Keratinocyte (primary cell): ENCODE measurements around the gene FGF1. TPM values are rescaled to one million over a fixed set of nuclear protein-coding genes. Genes with fewer than 3 reads are reported as not detected.

Experiments
- DNase-seq: peaks from one replicate; pipeline ENCODE4 v3.0.0-alpha.2; 2011; ENCODE audit warnings: low read depth, missing footprints, low spot score
- FAIRE-seq: peaks from 2 replicates; lab custom pipeline; 2011; peaks lifted over from hg19 to GRCh38; lab: Jason Lieb, UNC
- H2AFZ ChIP-seq: 2 replicates; pipeline ENCODE4 v1.6.0; 2012; ENCODE audit warnings: low read length, control low read depth, inconsistent platforms; ENCODE audit not compliant: control insufficient read depth
- H3K27ac ChIP-seq: 2 replicates; pipeline ENCODE4 v1.5.1; 2011; ENCODE audit warnings: low read length; ENCODE audit not compliant: control insufficient read depth, insufficient read depth
- H3K27me3 ChIP-seq: 3 replicates; pipeline ENCODE4 v1.6.0; 2011; ENCODE audit warnings: low read length; ENCODE audit not compliant: control insufficient read depth, insufficient read depth; ENCODE audit errors: extremely low read depth
- H3K36me3 ChIP-seq, 2 experiments: 2 replicates in 1 of 2; 3 replicates in 1 of 2; pipeline ENCODE4 v1.5.1; 2011; ENCODE audit warnings: low read length in 2 of 2, mild to moderate bottlenecking in 1 of 2; ENCODE audit not compliant: control insufficient read depth in 2 of 2, insufficient read depth in 2 of 2; ENCODE audit errors: extremely low read depth in 1 of 2
- H3K4me1 ChIP-seq: 3 replicates; pipeline ENCODE4 v1.5.1; 2011; ENCODE audit warnings: low read length; ENCODE audit not compliant: control insufficient read depth, insufficient read depth; ENCODE audit errors: extremely low read depth
- H3K4me2 ChIP-seq: 3 replicates; pipeline ENCODE4 v1.6.0; 2011; ENCODE audit warnings: low read depth, low read length; ENCODE audit not compliant: control insufficient read depth, insufficient read depth; ENCODE audit errors: extremely low read depth
- H3K4me3 ChIP-seq, 3 experiments: fragments of 200-600 bp in 1 of 3; sonication (generic) in 1 of 3; 2 replicates in 2 of 3; 3 replicates in 1 of 3; pipeline ENCODE4 v1.5.1; 2011 to 2016; ENCODE audit warnings: low read length in 3 of 3, mild to moderate bottlenecking in 3 of 3, control low read depth in 2 of 3, inconsistent platforms in 1 of 3, low read depth in 1 of 3, mixed read lengths in 1 of 3, mixed run types in 1 of 3, moderate library complexity in 1 of 3; ENCODE audit not compliant: control insufficient read depth in 2 of 3, insufficient read depth in 2 of 3; ENCODE audit errors: extremely low read depth in 1 of 3
- H3K79me2 ChIP-seq: 2 replicates; pipeline ENCODE4 v1.6.0; 2012; ENCODE audit warnings: low read length; ENCODE audit not compliant: control insufficient read depth, insufficient read depth
- H3K9ac ChIP-seq: 3 replicates; pipeline ENCODE4 v1.6.0; 2011; ENCODE audit warnings: low read length; ENCODE audit not compliant: control insufficient read depth, insufficient read depth; ENCODE audit errors: extremely low read depth
- H3K9me1 ChIP-seq: 3 replicates; pipeline ENCODE4 v1.6.0; 2011; ENCODE audit warnings: low read length; ENCODE audit not compliant: control insufficient read depth, insufficient read depth; ENCODE audit errors: extremely low read depth
- H3K9me3 ChIP-seq: 2 replicates; pipeline ENCODE4 v1.5.1; 2012; ENCODE audit warnings: low read depth, low read length; ENCODE audit not compliant: control insufficient read depth
- H4K20me1 ChIP-seq: 3 replicates; pipeline ENCODE4 v1.6.0; 2011; ENCODE audit warnings: low read length; ENCODE audit not compliant: control insufficient read depth, insufficient read depth; ENCODE audit errors: extremely low read depth
- EZH2 ChIP-seq: IDR thresholded peaks from one replicate; pipeline ENCODE4 v1.6.1; 2012; ENCODE audit warnings: inconsistent platforms, mild to moderate bottlenecking, low read length, moderate library complexity
- dilution Hi-C: fragments of 300-500 bp; cut with MboI; formaldehyde crosslinking; loops from one replicate; pipeline ENCODE4 v1.7.0; 2020; ENCODE audit warnings: low sequenced_read_pairs; ENCODE audit not compliant: extremely low pct_ligation_motif_present
- polyA plus RNA-seq, 5 experiments: library from polyadenylated mRNA; depleted of rRNA in 3 of 5; stranded (reverse) in 3 of 5; stranded (forward) in 1 of 5; unstranded in 1 of 5; fragments of >200 nt; gene quantifications; 1 replicate in 1 of 5; 2 replicates in 3 of 5; 3 replicates in 1 of 5; pipeline versions ENCODE4 v1.2.1 to v1.2.3, GENCODE V29; 2011 to 2012; ENCODE audit warnings: missing spikeins in 2 of 5, low read depth in 1 of 5, low replicate concordance in 1 of 5
- TF ChIP-seq, protein P1 (sequence below), 3 experiments: IDR thresholded peaks in 1 of 3; conservative IDR thresholded peaks in 1 of 3; optimal IDR thresholded peaks in 1 of 3; 2 replicates in 2 of 3; 3 replicates in 1 of 3; pipeline versions ENCODE3 to v1.5.1; 2011; ENCODE audit warnings: low read length in 3 of 3, mild to moderate bottlenecking in 3 of 3, moderate library complexity in 2 of 3, control low read depth in 1 of 3, inconsistent platforms in 1 of 3; ENCODE audit not compliant: insufficient read depth in 2 of 3; ENCODE audit errors: extremely low read depth in 1 of 3

FGF1 gene
- polyA plus RNA-seq, 1 donor (not counting 4 experiments of a cell fraction or from before 2014, with no cell fraction given), result 2.4 TPM

DNA sequence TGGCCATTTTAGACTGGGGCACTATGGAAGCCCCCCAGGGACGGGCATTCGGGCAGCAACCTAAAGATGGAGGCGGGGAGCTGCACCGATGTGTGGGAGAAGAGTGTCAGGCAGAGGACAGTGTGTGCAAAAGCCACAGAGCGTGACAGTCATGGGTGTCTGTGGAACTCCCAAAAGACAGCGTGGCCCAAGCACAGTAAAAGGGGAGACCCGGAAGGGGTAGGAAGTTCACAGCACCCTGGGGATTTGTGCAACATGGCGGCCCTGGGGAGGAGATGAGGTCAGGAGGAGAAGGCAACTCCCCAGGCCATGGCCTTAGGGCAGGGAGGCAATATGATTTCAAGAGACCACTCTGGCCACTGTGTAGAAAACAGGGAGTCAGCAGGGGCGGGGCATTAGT, 38.9 kb upstream of the FGF1 start:
- TF ChIP-seq, protein P1, sequence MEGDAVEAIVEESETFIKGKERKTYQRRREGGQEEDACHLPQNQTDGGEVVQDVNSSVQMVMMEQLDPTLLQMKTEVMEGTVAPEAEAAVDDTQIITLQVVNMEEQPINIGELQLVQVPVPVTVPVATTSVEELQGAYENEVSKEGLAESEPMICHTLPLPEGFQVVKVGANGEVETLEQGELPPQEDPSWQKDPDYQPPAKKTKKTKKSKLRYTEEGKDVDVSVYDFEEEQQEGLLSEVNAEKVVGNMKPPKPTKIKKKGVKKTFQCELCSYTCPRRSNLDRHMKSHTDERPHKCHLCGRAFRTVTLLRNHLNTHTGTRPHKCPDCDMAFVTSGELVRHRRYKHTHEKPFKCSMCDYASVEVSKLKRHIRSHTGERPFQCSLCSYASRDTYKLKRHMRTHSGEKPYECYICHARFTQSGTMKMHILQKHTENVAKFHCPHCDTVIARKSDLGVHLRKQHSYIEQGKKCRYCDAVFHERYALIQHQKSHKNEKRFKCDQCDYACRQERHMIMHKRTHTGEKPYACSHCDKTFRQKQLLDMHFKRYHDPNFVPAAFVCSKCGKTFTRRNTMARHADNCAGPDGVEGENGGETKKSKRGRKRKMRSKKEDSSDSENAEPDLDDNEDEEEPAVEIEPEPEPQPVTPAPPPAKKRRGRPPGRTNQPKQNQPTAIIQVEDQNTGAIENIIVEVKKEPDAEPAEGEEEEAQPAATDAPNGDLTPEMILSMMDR (optimal IDR thresholded peaks at IDR 0.05 in 1 of 3, IDR thresholded peaks at IDR 0.05 in 1 of 3, conservative IDR thresholded peaks at IDR 0.05 in 1 of 3; ENCODE audit: extremely low read depth in 1 of 3, insufficient read depth in 2 of 3, low read length in 3 of 3), result no peak
- no peak for TF ChIP-seq EZH2
- Histone ChIP-seq H3K4me3 (no peak overlapping the region), H2AFZ (no peak overlapping the region), H3K4me1 (peaks cover 43% of the 10 kb centered on the region), H3K9me3 (no peaks in the 10 kb centered on the region), H3K9ac (no peak overlapping the region), H3K27ac (peak overlapping the region; percentile 94), H3K9me1 (no peaks in the 10 kb centered on the region), H3K36me3 (no peaks in the 10 kb centered on the region), H3K79me2 (no peaks in the 10 kb centered on the region), H4K20me1 (no peaks in the 10 kb centered on the region), H3K4me2 (peak overlapping the region; percentile 66), H3K27me3 (no peaks in the 10 kb centered on the region)
- FAIRE-seq, result no peak
- DNase-seq, result no peak
- dilution Hi-C loops, result loop anchor here (10.0 kb wide), 1 partner anchor 150 kb away; no protein-coding TSS in a partner anchor

DNA sequence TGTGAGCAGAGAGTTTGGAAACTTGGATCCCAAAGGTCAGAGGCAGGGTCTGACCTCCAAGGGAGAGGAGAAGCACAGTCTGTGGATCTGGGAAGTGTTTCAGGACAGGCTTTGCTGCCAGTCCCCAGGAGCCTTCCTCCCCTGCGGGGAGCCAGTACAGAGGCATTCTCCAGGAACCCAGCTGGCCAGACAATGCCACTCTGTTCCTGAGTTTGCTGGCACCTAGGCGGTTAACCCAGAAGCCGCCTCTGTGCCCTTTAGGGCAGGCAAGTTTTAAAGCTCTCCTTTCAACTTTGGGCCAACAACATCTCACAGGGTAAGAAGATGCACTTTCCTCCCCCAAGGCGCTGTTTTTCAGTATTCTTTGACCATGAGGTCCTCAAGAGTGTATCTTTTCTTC, 37.0 kb upstream of the FGF1 start:
- FAIRE-seq, result no peak
- Histone ChIP-seq H3K27ac (no peak overlapping the region), H3K9ac (no peak overlapping the region), H3K4me3 (no peak overlapping the region), H3K4me1 (peaks cover 48% of the 10 kb centered on the region), H3K9me1 (no peaks in the 10 kb centered on the region), H3K36me3 (no peaks in the 10 kb centered on the region), H3K4me2 (no peak overlapping the region), H3K9me3 (no peaks in the 10 kb centered on the region), H2AFZ (no peak overlapping the region), H4K20me1 (no peaks in the 10 kb centered on the region), H3K79me2 (no peaks in the 10 kb centered on the region), H3K27me3 (no peaks in the 10 kb centered on the region)
- DNase-seq, result no peak
- dilution Hi-C loops, result loop anchor here (10.0 kb wide), 1 partner anchor 152 kb away; no protein-coding TSS in a partner anchor
- no peak for TF ChIP-seq EZH2
- TF ChIP-seq, protein P1 (optimal IDR thresholded peaks at IDR 0.05 in 1 of 3, IDR thresholded peaks at IDR 0.05 in 1 of 3, conservative IDR thresholded peaks at IDR 0.05 in 1 of 3; ENCODE audit: extremely low read depth in 1 of 3, insufficient read depth in 2 of 3, low read length in 3 of 3), result no peak
